SK-N-SH treated with all-trans-retinoic acid at 6 μM for 48 hours (cell line): ENCODE data around the gene TSPO.
"Not testable (repeated sequence)": the region's sequence is repeated elsewhere in the genome, so short reads cannot be mapped to it uniquely, and the experiment has no call there.

Experiments
- ARNTL ChIP-seq: fragments of 450-650 bp; formaldehyde crosslinking; IDR thresholded peaks from 2 replicates; pipeline ENCODE4 v1.5.0; 2020; ENCODE audit warnings: low read depth, mild to moderate bottlenecking, moderate library complexity, borderline replicate concordance
- ESRRG ChIP-seq: fragments of 250-450 bp; sonication (Bioruptor Pico); IDR thresholded peaks from 2 replicates; pipeline ENCODE4 v1.6.1; 2021; ENCODE audit warnings: mild to moderate bottlenecking
- TOX ChIP-seq: fragments of 250-450 bp; sonication (Bioruptor Pico); IDR thresholded peaks from 2 replicates; pipeline ENCODE4 v1.8.0; 2021; ENCODE audit warnings: mild to moderate bottlenecking, moderate library complexity, borderline replicate concordance
- ZFP30 ChIP-seq: fragments of 450-650 bp; formaldehyde crosslinking; IDR thresholded peaks from 2 replicates; pipeline ENCODE4 v1.5.0; 2022; ENCODE audit warnings: mild to moderate bottlenecking, moderate library complexity
- ZNF565 ChIP-seq: fragments of 450-650 bp; formaldehyde crosslinking; conservative IDR thresholded peaks from 2 replicates; pipeline ENCODE4 v1.5.0; 2020; ENCODE audit warnings: low read depth, mild to moderate bottlenecking, moderate library complexity
- ZNF70 ChIP-seq: fragments of 450-650 bp; formaldehyde crosslinking; IDR thresholded peaks from 2 replicates; pipeline ENCODE4 v1.5.0; 2020; ENCODE audit warnings: mild to moderate bottlenecking, moderate library complexity
- TF ChIP-seq, protein P1 (sequence below): fragments of 250-450 bp; sonication (Bioruptor Pico); IDR thresholded peaks from 2 replicates; pipeline ENCODE4 v1.5.1; 2020; ENCODE audit warnings: low read depth, mild to moderate bottlenecking, moderate library complexity
- TF ChIP-seq, protein P2 (sequence below): fragments of 250-450 bp; sonication (Bioruptor Pico); IDR thresholded peaks from 2 replicates; pipeline ENCODE4 v1.8.0; 2020; ENCODE audit warnings: mild to moderate bottlenecking, moderate library complexity, borderline replicate concordance
- TF ChIP-seq, protein P3 (sequence below): fragments of 250-450 bp; sonication (Bioruptor Pico); IDR thresholded peaks from 2 replicates; pipeline ENCODE4 v1.5.0; 2020; ENCODE audit warnings: mild to moderate bottlenecking, moderate library complexity

DNA sequence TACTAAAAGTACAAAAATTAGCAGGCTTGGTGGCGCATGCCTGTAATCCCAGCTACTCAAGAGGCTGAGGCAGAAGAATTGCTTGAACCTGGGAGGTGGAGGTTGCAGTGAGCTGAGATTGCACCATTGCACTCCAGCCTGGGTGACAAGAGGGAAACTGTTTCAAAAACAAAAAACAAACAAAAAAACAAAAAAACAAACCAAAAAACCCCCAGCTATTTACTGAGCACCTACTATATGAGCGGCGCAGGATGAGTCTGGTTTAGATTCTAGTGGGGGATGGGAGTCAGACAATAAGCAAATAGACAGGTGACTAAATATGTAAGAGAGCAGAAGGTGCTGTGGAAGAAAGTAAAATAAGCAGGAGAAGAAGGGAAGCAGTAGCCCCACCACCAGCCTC, 46.4 kb upstream of the TSPO start:
- not testable (repeated sequence) for TF ChIP-seq ESRRG (CRISPR knock-in tag); ZNF565 (CRISPR knock-in tag); ZNF70 (CRISPR knock-in tag); ZFP30 (CRISPR knock-in tag); TOX; ARNTL (CRISPR knock-in tag)
- TF ChIP-seq, protein P1, sequence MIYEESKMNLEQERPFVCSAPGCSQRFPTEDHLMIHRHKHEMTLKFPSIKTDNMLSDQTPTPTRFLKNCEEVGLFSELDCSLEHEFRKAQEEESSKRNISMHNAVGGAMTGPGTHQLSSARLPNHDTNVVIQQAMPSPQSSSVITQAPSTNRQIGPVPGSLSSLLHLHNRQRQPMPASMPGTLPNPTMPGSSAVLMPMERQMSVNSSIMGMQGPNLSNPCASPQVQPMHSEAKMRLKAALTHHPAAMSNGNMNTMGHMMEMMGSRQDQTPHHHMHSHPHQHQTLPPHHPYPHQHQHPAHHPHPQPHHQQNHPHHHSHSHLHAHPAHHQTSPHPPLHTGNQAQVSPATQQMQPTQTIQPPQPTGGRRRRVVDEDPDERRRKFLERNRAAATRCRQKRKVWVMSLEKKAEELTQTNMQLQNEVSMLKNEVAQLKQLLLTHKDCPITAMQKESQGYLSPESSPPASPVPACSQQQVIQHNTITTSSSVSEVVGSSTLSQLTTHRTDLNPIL (CRISPR knock-in tag) = not testable (repeated sequence)
- TF ChIP-seq, protein P2, sequence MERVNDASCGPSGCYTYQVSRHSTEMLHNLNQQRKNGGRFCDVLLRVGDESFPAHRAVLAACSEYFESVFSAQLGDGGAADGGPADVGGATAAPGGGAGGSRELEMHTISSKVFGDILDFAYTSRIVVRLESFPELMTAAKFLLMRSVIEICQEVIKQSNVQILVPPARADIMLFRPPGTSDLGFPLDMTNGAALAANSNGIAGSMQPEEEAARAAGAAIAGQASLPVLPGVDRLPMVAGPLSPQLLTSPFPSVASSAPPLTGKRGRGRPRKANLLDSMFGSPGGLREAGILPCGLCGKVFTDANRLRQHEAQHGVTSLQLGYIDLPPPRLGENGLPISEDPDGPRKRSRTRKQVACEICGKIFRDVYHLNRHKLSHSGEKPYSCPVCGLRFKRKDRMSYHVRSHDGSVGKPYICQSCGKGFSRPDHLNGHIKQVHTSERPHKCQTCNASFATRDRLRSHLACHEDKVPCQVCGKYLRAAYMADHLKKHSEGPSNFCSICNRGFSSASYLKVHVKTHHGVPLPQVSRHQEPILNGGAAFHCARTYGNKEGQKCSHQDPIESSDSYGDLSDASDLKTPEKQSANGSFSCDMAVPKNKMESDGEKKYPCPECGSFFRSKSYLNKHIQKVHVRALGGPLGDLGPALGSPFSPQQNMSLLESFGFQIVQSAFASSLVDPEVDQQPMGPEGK (CRISPR knock-in tag) = not testable (repeated sequence)
- TF ChIP-seq, protein P3, sequence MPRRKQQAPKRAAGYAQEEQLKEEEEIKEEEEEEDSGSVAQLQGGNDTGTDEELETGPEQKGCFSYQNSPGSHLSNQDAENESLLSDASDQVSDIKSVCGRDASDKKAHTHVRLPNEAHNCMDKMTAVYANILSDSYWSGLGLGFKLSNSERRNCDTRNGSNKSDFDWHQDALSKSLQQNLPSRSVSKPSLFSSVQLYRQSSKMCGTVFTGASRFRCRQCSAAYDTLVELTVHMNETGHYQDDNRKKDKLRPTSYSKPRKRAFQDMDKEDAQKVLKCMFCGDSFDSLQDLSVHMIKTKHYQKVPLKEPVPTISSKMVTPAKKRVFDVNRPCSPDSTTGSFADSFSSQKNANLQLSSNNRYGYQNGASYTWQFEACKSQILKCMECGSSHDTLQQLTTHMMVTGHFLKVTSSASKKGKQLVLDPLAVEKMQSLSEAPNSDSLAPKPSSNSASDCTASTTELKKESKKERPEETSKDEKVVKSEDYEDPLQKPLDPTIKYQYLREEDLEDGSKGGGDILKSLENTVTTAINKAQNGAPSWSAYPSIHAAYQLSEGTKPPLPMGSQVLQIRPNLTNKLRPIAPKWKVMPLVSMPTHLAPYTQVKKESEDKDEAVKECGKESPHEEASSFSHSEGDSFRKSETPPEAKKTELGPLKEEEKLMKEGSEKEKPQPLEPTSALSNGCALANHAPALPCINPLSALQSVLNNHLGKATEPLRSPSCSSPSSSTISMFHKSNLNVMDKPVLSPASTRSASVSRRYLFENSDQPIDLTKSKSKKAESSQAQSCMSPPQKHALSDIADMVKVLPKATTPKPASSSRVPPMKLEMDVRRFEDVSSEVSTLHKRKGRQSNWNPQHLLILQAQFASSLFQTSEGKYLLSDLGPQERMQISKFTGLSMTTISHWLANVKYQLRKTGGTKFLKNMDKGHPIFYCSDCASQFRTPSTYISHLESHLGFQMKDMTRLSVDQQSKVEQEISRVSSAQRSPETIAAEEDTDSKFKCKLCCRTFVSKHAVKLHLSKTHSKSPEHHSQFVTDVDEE = not testable (repeated sequence)
